ENCODE results near the gene ZCCHC18.
A peak's percentile ranks its signal among the peaks of the same experiment; 100 is the strongest.

The ZCCHC18 gene

GRCh38 chrX:104141087-104141760, 28.9 kb downstream of the ZCCHC18 start:
- H3K9me3 ChIP-seq (ENCODE audit: low read length): no peaks in the 10 kb centered on the region
- H3K27me3 ChIP-seq (ENCODE audit: insufficient read depth, low read length): no peaks in the 10 kb centered on the region
- H3K36me3 ChIP-seq (ENCODE audit: insufficient read depth, low read length): no peaks in the 10 kb centered on the region
- H3K4me3 ChIP-seq (ENCODE audit: low read length): no peak overlapping the region
- H2AFZ ChIP-seq (ENCODE audit: low read depth, low read length): no peak overlapping the region
- no peaks in the 10 kb centered on the region for H3K4me1 ChIP-seq (ENCODE audit: insufficient read depth, low read length)

GRCh38 chrX:104151037-104151436, 38.7 kb downstream of the ZCCHC18 start:
- Histone ChIP-seq H3K9me3 (ENCODE audit: low read length) (no peaks in the 10 kb centered on the region), H3K27me3 (ENCODE audit: insufficient read depth, low read length) (no peaks in the 10 kb centered on the region), H3K4me3 (ENCODE audit: low read length) (no peak overlapping the region), H2AFZ (ENCODE audit: low read depth, low read length) (no peak overlapping the region), H3K36me3 (ENCODE audit: insufficient read depth, low read length) (no peaks in the 10 kb centered on the region), H3K4me1 (ENCODE audit: insufficient read depth, low read length) (no peaks in the 10 kb centered on the region)

GRCh38 chrX:104156630-104157529, 44.6 kb downstream of the ZCCHC18 start, which contains the start of gene SLC25A53:
Gene SLC25A53 (minus strand): TSS chrX:104157009. CDS start chrX:104105257, 51,752 bp downstream.
- Histone ChIP-seq H2AFZ (ENCODE audit: low read depth, low read length) (peak within 1 kb of the TSS; percentile 20), H3K4me3 (ENCODE audit: low read length) (peak within 1 kb of the TSS; percentile 65), H3K27me3 (ENCODE audit: insufficient read depth, low read length) (no peaks in the 10 kb centered on the region), H3K36me3 (ENCODE audit: insufficient read depth, low read length) (no peaks in the 10 kb centered on the region), H3K4me1 (ENCODE audit: insufficient read depth, low read length) (peaks cover 3% of the 10 kb centered on the region), H3K9me3 (ENCODE audit: low read length) (no peaks in the 10 kb centered on the region)

All from neuron (in vitro differentiated cells).